UCSD-AML1 (cell line): ENCODE data around the gene ZBTB5.
"Not testable (repeated sequence)": the region's sequence is repeated elsewhere in the genome, so short reads cannot be mapped to it uniquely, and the experiment has no call there.

Source experiments
- DNase-seq: peaks from one replicate; lab custom pipeline; 2025; ENCODE audit not compliant: unreplicated experiment; lab: John Stamatoyannopoulos, UW

The ZBTB5 gene

GRCh38 chr9:37486616-37487548, 21.6 kb upstream of the ZBTB5 start:
- no peak for DNase-seq

GRCh38 chr9:37486256-37486615, 21.0 kb upstream of the ZBTB5 start:
- peak; percentile 36 for DNase-seq

- peak; percentile 95 for DNase-seq
Observed at GRCh38 chr9:37485389-37486255, 20.4 kb upstream of the ZBTB5 start, which contains the start of gene POLR1E. Gene POLR1E (plus strand): TSS chr9:37485948. CDS start chr9:37486048, 100 bp downstream.

GRCh38 chr9:37480759-37481158, 15.5 kb upstream of the ZBTB5 start:
- no peak for DNase-seq

GRCh38 chr9:37477987-37478619, 12.9 kb upstream of the ZBTB5 start:
- not testable (repeated sequence) for DNase-seq

GRCh38 chr9:37477443-37477842, 12.2 kb upstream of the ZBTB5 start:
- not testable (repeated sequence) for DNase-seq

- no peak for DNase-seq
Observed at GRCh38 chr9:37476930-37477329, 11.7 kb upstream of the ZBTB5 start.

GRCh38 chr9:37474438-37474837, 9.2 kb upstream of the ZBTB5 start:
- DNase-seq: no peak

- not testable (repeated sequence) for DNase-seq
Observed at GRCh38 chr9:37473982-37474381, 8.7 kb upstream of the ZBTB5 start.

GRCh38 chr9:37471942-37472684, 6.9 kb upstream of the ZBTB5 start:
- DNase-seq: no peak

- DNase-seq: no peak
Observed at GRCh38 chr9:37468620-37469019, 3.4 kb upstream of the ZBTB5 start.

- DNase-seq: not testable (repeated sequence)
Observed at GRCh38 chr9:37467530-37467929, 2.3 kb upstream of the ZBTB5 start.

- peak; percentile 60 for DNase-seq
Observed at GRCh38 chr9:37466037-37466709, 923 bp upstream of the ZBTB5 start.

- DNase-seq: peak; percentile 86
Observed at GRCh38 chr9:37464426-37465248, 613 bp downstream of the ZBTB5 start.

GRCh38 chr9:37464006-37464405, 1.2 kb downstream of the ZBTB5 start:
- no peak for DNase-seq

GRCh38 chr9:37456817-37457216, 8.4 kb downstream of the ZBTB5 start:
- no peak for DNase-seq

GRCh38 chr9:37455884-37456647, 9.2 kb downstream of the ZBTB5 start:
- DNase-seq: no peak

GRCh38 chr9:37454238-37454637, 11.0 kb downstream of the ZBTB5 start:
- no peak for DNase-seq
